OCI-LY7 (cell line): ENCODE data around the gene SLBP. TPM values are rescaled to one million over a fixed set of nuclear protein-coding genes. Genes with fewer than 3 reads are reported as not detected.

Experiments
- BruUV-seq: library from RNA; stranded (reverse); fragments of 400-500 nt; replicated peaks from 2 replicates; lab custom pipeline; 2021; lab: Mats Ljungman, UMichigan
- CTCF ChIA-PET: fragments of 300-600 bp; sonication (Branson Sonifier 250); formaldehyde crosslinking; loops from one replicate; lab custom pipeline; 2022; ENCODE audit warnings: antibody characterized with exemption; ENCODE audit not compliant: unreplicated experiment; lab: Charles Lee
- POLR2A ChIA-PET: fragments of 300-600 bp; sonication (Branson Sonifier 250); formaldehyde crosslinking; loops from one replicate; lab custom pipeline; 2022; ENCODE audit warnings: antibody characterized with exemption; lab: Charles Lee
- DNase-seq: peaks from one replicate; pipeline ENCODE4 v3.0.0-alpha.2; 2015; ENCODE audit warnings: low spot score
- H2AFZ ChIP-seq: fragments of 200-600 bp; sonication (generic), shearing (Covaris generic); 2 replicates; pipeline ENCODE4 v1.6.1; 2014; ENCODE audit warnings: mild to moderate bottlenecking, antibody characterized with exemption, low read length, moderate library complexity
- H3K27ac ChIP-seq: fragments of 200-600 bp; sonication (generic); 2 replicates; pipeline ENCODE4 v1.5.1; 2014; ENCODE audit warnings: mixed run types, low read depth, mild to moderate bottlenecking, moderate library complexity, low read length, inconsistent platforms; ENCODE audit not compliant: poor library complexity, severe bottlenecking
- H3K36me3 ChIP-seq: fragments of 200-600 bp; sonication (generic); 2 replicates; pipeline ENCODE4 v1.6.1; 2014; ENCODE audit warnings: mild to moderate bottlenecking, antibody characterized with exemption, low read length, moderate library complexity, mixed read lengths; ENCODE audit not compliant: insufficient read depth
- H3K4me1 ChIP-seq: fragments of 200-600 bp; sonication (generic); 2 replicates; pipeline ENCODE4 v1.5.1; 2014; ENCODE audit warnings: mild to moderate bottlenecking, low read length; ENCODE audit not compliant: insufficient read depth, poor library complexity, severe bottlenecking
- H3K4me2 ChIP-seq: fragments of 200-600 bp; sonication (generic); 2 replicates; pipeline ENCODE4 v1.6.1; 2014; ENCODE audit warnings: mild to moderate bottlenecking, low read length
- H3K4me3 ChIP-seq: fragments of 200-600 bp; sonication (generic); 2 replicates; pipeline ENCODE4 v1.5.1; 2014; ENCODE audit warnings: mild to moderate bottlenecking, low read depth, low read length; ENCODE audit not compliant: poor library complexity, severe bottlenecking
- H3K79me2 ChIP-seq: fragments of 200-600 bp; sonication (generic); 2 replicates; pipeline ENCODE4 v1.6.1; 2016; ENCODE audit warnings: low read depth, mild to moderate bottlenecking, low read length, moderate library complexity, mixed read lengths; ENCODE audit not compliant: insufficient read depth
- H3K9me2 ChIP-seq: fragments of 200-600 bp; sonication (generic); 2 replicates; pipeline ENCODE4 v1.6.1; 2016; ENCODE audit warnings: mild to moderate bottlenecking, low read length, mixed read lengths; ENCODE audit not compliant: insufficient read depth
- H3K9me3 ChIP-seq: fragments of 200-600 bp; sonication (generic); 2 replicates; pipeline ENCODE4 v1.6.1; 2014; ENCODE audit warnings: mild to moderate bottlenecking, mixed run types, low read length, mixed read lengths
- H4K20me1 ChIP-seq: fragments of 200-600 bp; sonication (generic); 2 replicates; pipeline ENCODE4 v1.6.1; 2014; ENCODE audit warnings: mild to moderate bottlenecking, antibody characterized with exemption, low read length, moderate library complexity, mixed read lengths; ENCODE audit not compliant: insufficient read depth
- CTCF ChIP-seq: fragments of 200-600 bp; sonication (generic); conservative IDR thresholded peaks from 2 replicates; pipeline ENCODE4 v1.5.1; 2014; ENCODE audit warnings: mild to moderate bottlenecking, antibody characterized with exemption, low read length, moderate library complexity, mixed read lengths
- EZH2phosphoT487 ChIP-seq: fragments of 200-600 bp; sonication (generic); IDR thresholded peaks from 2 replicates; pipeline ENCODE4 v1.6.1; 2018; ENCODE audit warnings: low read depth, borderline replicate concordance, mild to moderate bottlenecking, mixed run types, antibody characterized with exemption, low read length, moderate library complexity, mixed read lengths
- intact Hi-C: fragments of 100-400 bp; cut with micrococcal nuclease; formaldehyde crosslinking; loops from one replicate; pipeline ENCODE4 v1.10.0; 2022; ENCODE audit not compliant: unreplicated experiment
- total RNA-seq, 2 experiments: library from RNA; depleted of rRNA in 1 of 2; stranded (reverse); fragments of >200 nt in 1 of 2; shearing (Covaris generic) in 1 of 2; gene quantifications; 2 replicates each; pipeline ENCODE4 v1.2.3, GENCODE V29; 2014 to 2022

Gene SLBP
- total RNA-seq, 2 experiments from 2014 or later: 159 to 196 TPM

GRCh38 chr4:1716065-1716945 is 4.2 kb upstream of the SLBP start:
- Histone ChIP-seq H3K4me1 (peaks cover 66% of the 10 kb centered on the region), H3K79me2 (peaks cover 60% of the 10 kb centered on the region), H3K9me3 (no peaks in the 10 kb centered on the region), H3K4me3 (peak overlapping the region; percentile 86), H3K4me2 (peak overlapping the region; percentile 91), H3K9me2 (no peaks in the 10 kb centered on the region), H2AFZ (no peak overlapping the region), H3K36me3 (peaks cover 66% of the 10 kb centered on the region), H3K27ac (peak overlapping the region; percentile 85), H4K20me1 (peaks cover 18% of the 10 kb centered on the region; the same call in 1 of the 2 replicates)
- no peak for DNase-seq
- intact Hi-C loops: loop anchor here (10.0 kb wide), 2 partner anchors 748 to 1042 kb away; partner anchors contain the start of genes ATP5ME, MYL5 and RNF4
- CTCF ChIA-PET: no interaction called here
- POLR2A ChIA-PET: no interaction called here
- no TSS peak for BruUV-seq
- TF ChIP-seq CTCF (peak; percentile 31; the same call in 1 of the 2 replicates), EZH2phosphoT487 (no peak)

GRCh38 chr4:1715002-1715758 is 3.1 kb upstream of the SLBP start:
- H4K20me1 ChIP-seq: peaks cover 26% of the 10 kb centered on the region

More at GRCh38 chr4:1715002-1715758, 3.1 kb upstream of the SLBP start:
- intact Hi-C loops: loop anchor here (10.0 kb wide), 2 partner anchors 750 to 1040 kb away; partner anchors contain the start of genes ATP5ME, MYL5 and RNF4
- Histone ChIP-seq H3K4me1 (peaks cover 68% of the 10 kb centered on the region), H3K4me3 (peak overlapping the region; percentile 86), H3K36me3 (peaks cover 77% of the 10 kb centered on the region), H3K79me2 (peaks cover 67% of the 10 kb centered on the region), H3K9me2 (no peaks in the 10 kb centered on the region), H3K27ac (peak overlapping the region; percentile 85), H3K9me3 (no peaks in the 10 kb centered on the region), H3K4me2 (peak overlapping the region; percentile 91), H2AFZ (no peak overlapping the region)
- TF ChIP-seq EZH2phosphoT487 (no peak), CTCF (no peak)
- BruUV-seq: no TSS peak
- POLR2A ChIA-PET: interaction anchor here (1.4 to 1.5 kb wide), 2 partner anchors 8 to 141 kb away, joined by 3 read pairs; partner anchors contain the start of gene LETM1
- CTCF ChIA-PET: interaction anchor here (0.5 kb wide), 1 partner anchor 21 kb away, joined by 3 read pairs; no protein-coding TSS in a partner anchor
- peak; percentile 83 for DNase-seq
